Mesenchymal stem cell (in vitro differentiated cells and primary cell): Measurements from ENCODE around the gene PLPPR3.
"Not testable (repeated sequence)": the region's sequence is repeated elsewhere in the genome, so short reads cannot be mapped to it uniquely, and the experiment has no call there.

Experiments
- DNase-seq: peaks from one replicate; pipeline ENCODE4 v3.0.0-alpha.2; 2013
- H2AFZ ChIP-seq: one replicate; pipeline ENCODE4 v1.6.1; 2013; ENCODE audit warnings: low read depth, mild to moderate bottlenecking, control low read depth, inconsistent platforms, low read length, moderate library complexity
- H2AK5ac ChIP-seq: 2 replicates; pipeline ENCODE4 v1.6.1; 2013; ENCODE audit warnings: low read length, moderate library complexity, mild to moderate bottlenecking, inconsistent platforms; ENCODE audit not compliant: severe bottlenecking
- H2BK120ac ChIP-seq: one replicate; pipeline ENCODE4 v1.6.1; 2013; ENCODE audit warnings: low read depth, mild to moderate bottlenecking, inconsistent platforms, low read length, moderate library complexity
- H2BK12ac ChIP-seq, 2 experiments: one replicate each; pipeline ENCODE4 v1.6.1; 2013; ENCODE audit warnings: inconsistent platforms in 2 of 2, low read length in 2 of 2, mild to moderate bottlenecking in 2 of 2, moderate library complexity in 2 of 2, control low read depth in 1 of 2
- H2BK15ac ChIP-seq: one replicate; pipeline ENCODE4 v1.6.1; 2013; ENCODE audit warnings: mild to moderate bottlenecking, low read depth, inconsistent platforms; ENCODE audit not compliant: poor library complexity, severe bottlenecking
- H2BK5ac ChIP-seq: 2 replicates; pipeline ENCODE4 v1.6.1; 2013; ENCODE audit warnings: low read depth, mild to moderate bottlenecking, low read length, control low read depth, inconsistent platforms; ENCODE audit not compliant: poor library complexity, severe bottlenecking
- H3K14ac ChIP-seq, 2 experiments: one replicate each; pipeline ENCODE4 v1.6.1; 2013; ENCODE audit warnings: inconsistent platforms in 2 of 2, low read length in 2 of 2, control low read depth in 1 of 2, mild to moderate bottlenecking in 1 of 2, moderate library complexity in 1 of 2
- H3K18ac ChIP-seq, 2 experiments: one replicate each; pipeline ENCODE4 v1.6.1; 2013; ENCODE audit warnings: inconsistent platforms in 2 of 2, low read length in 2 of 2, control low read depth in 1 of 2, low read depth in 1 of 2, mild to moderate bottlenecking in 1 of 2
- H3K23ac ChIP-seq, 2 experiments: one replicate each; pipeline ENCODE4 v1.6.1; 2013; ENCODE audit warnings: inconsistent platforms in 2 of 2, low read length in 2 of 2, mild to moderate bottlenecking in 2 of 2, moderate library complexity in 2 of 2, control low read depth in 1 of 2
- H3K27ac ChIP-seq: 2 replicates; pipeline ENCODE4 v1.5.1; 2013; ENCODE audit warnings: mild to moderate bottlenecking, moderate library complexity, low read length, control low read depth, inconsistent platforms; ENCODE audit not compliant: poor library complexity, severe bottlenecking
- H3K27me3 ChIP-seq, 2 experiments: 2 replicates each; pipeline versions ENCODE4 v1.6.1 to v1.7.0; 2013; ENCODE audit warnings: low read length in 2 of 2, mild to moderate bottlenecking in 2 of 2, moderate library complexity in 2 of 2, control low read depth in 1 of 2, inconsistent platforms in 1 of 2; ENCODE audit not compliant: control insufficient read depth in 1 of 2, insufficient read depth in 1 of 2
- H3K36me3 ChIP-seq, 2 experiments: 2 replicates each; pipeline versions ENCODE4 v1.6.1 to v1.7.0; 2013; ENCODE audit warnings: low read length in 2 of 2, control low read depth in 1 of 2, inconsistent platforms in 1 of 2, low read depth in 1 of 2, mild to moderate bottlenecking in 1 of 2; ENCODE audit not compliant: insufficient read depth in 2 of 2, control insufficient read depth in 1 of 2
- H3K4ac ChIP-seq, 2 experiments: one replicate each; pipeline ENCODE4 v1.6.1; 2013; ENCODE audit warnings: inconsistent platforms in 2 of 2, low read length in 2 of 2, mild to moderate bottlenecking in 2 of 2, moderate library complexity in 2 of 2, control low read depth in 1 of 2, low read depth in 1 of 2
- H3K4me1 ChIP-seq: 2 replicates; pipeline ENCODE4 v1.6.1; 2013; ENCODE audit warnings: low read depth, low read length, control low read depth; ENCODE audit not compliant: control insufficient read depth, insufficient read depth
- H3K4me2 ChIP-seq: 2 replicates; pipeline ENCODE4 v1.6.1; 2013; ENCODE audit warnings: low read length, mild to moderate bottlenecking, inconsistent platforms; ENCODE audit not compliant: poor library complexity, severe bottlenecking
- H3K4me3 ChIP-seq, 2 experiments: 2 replicates each; pipeline versions ENCODE4 v1.5.1 to v1.7.0; 2013; ENCODE audit warnings: low read length in 2 of 2, mild to moderate bottlenecking in 2 of 2, control low read depth in 1 of 2, low read depth in 1 of 2; ENCODE audit not compliant: insufficient read depth in 1 of 2
- H3K79me1 ChIP-seq: replicated peaks from 2 replicates; pipeline ENCODE4 v1.6.1; 2013; ENCODE audit warnings: mild to moderate bottlenecking, control low read depth, low read length, inconsistent platforms; ENCODE audit not compliant: poor library complexity, severe bottlenecking
- H3K9ac ChIP-seq: 2 replicates; pipeline ENCODE4 v1.7.0; 2013; ENCODE audit warnings: mild to moderate bottlenecking, low read length, moderate library complexity
- H3K9me3 ChIP-seq: 2 replicates; pipeline ENCODE4 v1.7.0; 2013; ENCODE audit warnings: mild to moderate bottlenecking, low read length; ENCODE audit not compliant: control insufficient read depth
- H4K8ac ChIP-seq: one replicate; pipeline ENCODE4 v1.6.1; 2013; ENCODE audit warnings: inconsistent platforms, mild to moderate bottlenecking, low read length, moderate library complexity
- H4K91ac ChIP-seq: one replicate; pipeline ENCODE4 v1.6.1; 2013; ENCODE audit warnings: mild to moderate bottlenecking, low read length, inconsistent platforms
- WGBS: methylation state at CpG from one replicate; pipeline ENCODE4 v1.1.7; 2013; ENCODE audit warnings: mixed read lengths; 5-methylcytosine and 5-hydroxymethylcytosine counted together

Gene PLPPR3

GRCh38 chr19:843180-843835, 21.6 kb upstream of the PLPPR3 start:
- Histone ChIP-seq H4K91ac (no peak overlapping the region), H2AFZ (no peak overlapping the region), H3K36me3 (peaks cover 0 to 6% of the 10 kb centered on the region in 2 experiments), H2BK5ac (no peak overlapping the region), H3K79me1 (no peaks in the 10 kb centered on the region), H2BK15ac (no peak overlapping the region), H3K4ac (no peak overlapping the region), H2AK5ac (no peak overlapping the region), H3K9me3 (no peaks in the 10 kb centered on the region), H3K14ac (peak overlapping the region in 1 of 2 experiments; percentile 1), H3K27ac (no peak overlapping the region), H2BK12ac (no peak overlapping the region), H3K27me3 (peaks cover 34 to 73% of the 10 kb centered on the region in 2 experiments), H3K4me3 (peak overlapping the region in 1 of 2 experiments; percentile 39), H4K8ac (no peak overlapping the region), H3K18ac (no peak overlapping the region), H3K9ac (no peak overlapping the region), H3K23ac (no peak overlapping the region), H2BK120ac (peak overlapping the region; percentile 19), H3K4me1 (peaks cover 15% of the 10 kb centered on the region), H3K4me2 (peak overlapping the region; percentile 53)
- WGBS = 11% methylated on average over 45 of the region's 46 CpGs
- no peak for DNase-seq

- not testable (repeated sequence) for H2AK5ac ChIP-seq, H3K4ac ChIP-seq, H3K9me3 ChIP-seq, H2AFZ ChIP-seq, H4K91ac ChIP-seq, H3K18ac ChIP-seq, H3K14ac ChIP-seq, H3K4me3 ChIP-seq, H3K27ac ChIP-seq, H3K79me1 ChIP-seq, H4K8ac ChIP-seq, DNase-seq, H2BK12ac ChIP-seq, H3K36me3 ChIP-seq, H3K4me2 ChIP-seq, H3K23ac ChIP-seq, H2BK15ac ChIP-seq, H2BK120ac ChIP-seq, H2BK5ac ChIP-seq, H3K9ac ChIP-seq
- 85% methylated on average over 4 of the region's 7 CpGs for WGBS
- H3K4me1 ChIP-seq = peaks cover 15% of the 10 kb centered on the region
- peaks cover 29 to 68% of the 10 kb centered on the region in 2 experiments for H3K27me3 ChIP-seq
These were observed 21.0 kb upstream of the PLPPR3 start for GRCh38 chr19:842802-843179.

DNA sequence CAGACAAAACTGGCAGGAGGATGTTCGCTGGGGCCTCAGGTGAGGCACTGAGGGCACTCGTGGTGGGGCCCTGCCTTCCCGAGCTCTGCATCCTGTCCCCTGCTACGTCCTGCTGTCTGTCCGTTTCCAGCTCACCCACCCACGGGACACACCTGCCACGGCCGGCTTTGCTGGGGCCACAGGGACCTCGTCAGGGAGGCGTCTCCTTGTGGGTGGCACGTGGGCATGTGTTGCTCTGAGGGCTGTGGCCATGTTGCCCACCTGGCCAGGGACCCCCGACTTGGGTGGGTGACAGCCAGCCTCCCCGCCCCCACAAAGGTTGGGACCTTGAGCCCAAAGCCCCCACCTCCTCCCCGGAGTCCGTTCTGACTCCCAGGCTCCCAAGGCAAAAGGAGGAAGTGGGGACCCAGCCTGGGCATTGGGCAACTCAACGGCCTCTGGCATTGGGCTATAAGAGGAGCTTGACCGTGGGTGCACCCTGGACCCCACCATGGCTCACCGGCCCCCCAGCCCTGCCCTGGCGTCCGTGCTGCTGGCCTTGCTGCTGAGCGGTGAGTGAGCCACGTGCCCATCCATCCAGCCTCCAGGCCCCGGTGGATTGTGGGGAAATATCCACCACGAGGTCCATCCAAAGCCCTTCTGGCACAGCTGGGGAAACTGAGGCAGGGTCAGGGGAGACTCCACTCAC, 18.9 kb upstream of the PLPPR3 start, which contains the start of gene PRTN3:
TSS of gene PRTN3 (plus strand) at position 481 of the 688 bp plus-strand sequence. CDS start at position 491, 10 bp downstream.
- no peak for DNase-seq
- H3K9ac ChIP-seq = no peak within 1 kb of the TSS

DNA sequence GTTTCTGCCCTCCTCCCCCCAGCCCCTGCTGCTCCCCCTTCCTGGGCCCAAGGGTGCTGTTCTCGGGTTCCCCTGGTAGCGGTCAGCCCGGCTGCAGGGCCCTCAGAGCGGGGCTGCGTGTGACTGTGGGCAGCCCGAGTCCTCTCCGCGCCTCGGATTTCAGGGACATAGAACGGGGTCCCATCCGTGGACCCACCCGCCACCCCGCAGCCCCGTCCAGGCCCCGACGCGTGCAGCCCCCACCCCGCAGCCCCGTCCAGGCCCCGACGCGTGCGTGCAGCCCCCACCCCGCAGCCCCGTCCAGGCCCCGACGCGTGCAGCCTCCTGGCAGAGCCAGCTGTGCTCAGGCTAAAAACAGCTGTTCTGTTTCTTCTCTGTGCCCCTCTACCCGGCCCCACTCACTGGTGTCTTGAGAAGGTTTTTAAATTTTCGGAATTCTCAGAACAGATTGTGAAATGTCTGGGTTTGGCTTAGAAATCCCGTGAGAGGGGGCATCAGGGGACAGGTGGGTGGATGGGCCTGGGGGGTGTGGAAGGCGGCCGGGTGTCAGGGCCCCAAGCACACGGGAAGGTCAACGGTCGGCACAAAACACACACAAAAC, 13.6 kb upstream of the PLPPR3 start:
- Histone ChIP-seq H3K4me1 (peaks cover 4% of the 10 kb centered on the region), H3K9ac (no peak overlapping the region)
- WGBS = 87% methylated on average over 28 of the region's 36 CpGs

More for the DNA sequence above, 18.9 kb upstream of the PLPPR3 start, which contains the start of gene PRTN3:
- Histone ChIP-seq H2BK5ac (no peak within 1 kb of the TSS), H3K27ac (no peak within 1 kb of the TSS), H2AK5ac (no peak within 1 kb of the TSS), H3K4me1 (peaks cover 12% of the 10 kb centered on the region), H3K79me1 (no peaks in the 10 kb centered on the region), H4K8ac (no peak within 1 kb of the TSS), H3K4ac (no peak within 1 kb of the TSS), H2BK15ac (no peak within 1 kb of the TSS), H3K23ac (no peak within 1 kb of the TSS), H3K4me2 (no peak within 1 kb of the TSS), H2BK12ac (no peak within 1 kb of the TSS), H4K91ac (no peak within 1 kb of the TSS), H3K27me3 (peaks cover 21 to 64% of the 10 kb centered on the region in 2 experiments), H3K9me3 (no peaks in the 10 kb centered on the region), H3K14ac (no peak within 1 kb of the TSS), H2BK120ac (no peak within 1 kb of the TSS), H3K4me3 (no peak within 1 kb of the TSS), H3K36me3 (peaks cover 0 to 6% of the 10 kb centered on the region in 2 experiments), H2AFZ (no peak within 1 kb of the TSS), H3K18ac (no peak within 1 kb of the TSS)
- 83% methylated on average over 24 of the region's 24 CpGs for WGBS

More for the DNA sequence above, 13.6 kb upstream of the PLPPR3 start:
- Histone ChIP-seq H3K4me2 (no peak overlapping the region), H2BK5ac (peak overlapping the region; percentile 25), H3K4me3 (no peak overlapping the region), H2BK12ac (no peak overlapping the region), H3K23ac (no peak overlapping the region), H3K14ac (no peak overlapping the region), H4K8ac (no peak overlapping the region), H3K27ac (no peak overlapping the region), H2BK15ac (no peak overlapping the region), H3K4ac (no peak overlapping the region), H2AK5ac (no peak overlapping the region), H3K36me3 (no peaks in the 10 kb centered on the region), H2AFZ (no peak overlapping the region), H3K9me3 (no peaks in the 10 kb centered on the region), H4K91ac (no peak overlapping the region), H2BK120ac (no peak overlapping the region), H3K79me1 (no peaks in the 10 kb centered on the region), H3K18ac (no peak overlapping the region), H3K27me3 (peaks cover 0 to 40% of the 10 kb centered on the region in 2 experiments)
- DNase-seq = no peak
